SK-N-MC (cell line): ENCODE results near the gene NEGR1.

Source experiments
- EZH2 ChIP-seq: fragments of 200-600 bp; sonication (generic); IDR thresholded peaks from one replicate; pipeline ENCODE4 v1.6.1; 2017; ENCODE audit warnings: antibody characterized with exemption
- POLR2AphosphoS5 ChIP-seq: IDR thresholded peaks from 2 replicates; pipeline ENCODE4 v1.6.1; 2012; ENCODE audit warnings: mild to moderate bottlenecking, low read depth, low read length, borderline replicate concordance

- TF ChIP-seq EZH2: no peak
- no peak for TF ChIP-seq POLR2AphosphoS5
Measured at GRCh38 chr1:71853360-71853759, 429.0 kb downstream of the NEGR1 start.
